ENCODE results near the gene TRIM52.
"Not testable (repeated sequence)": the region's sequence is repeated elsewhere in the genome, so short reads cannot be mapped to it uniquely, and the experiment has no call there.

TRIM52 gene

GRCh38 chr5:181233088-181233800 is 27.7 kb downstream of the TRIM52 start:
- no peak for DNase-seq

GRCh38 chr5:181232593-181232992 is 28.4 kb downstream of the TRIM52 start:
- DNase-seq, result no peak

- DNase-seq, result no peak
Observed at GRCh38 chr5:181231432-181231831, 29.5 kb downstream of the TRIM52 start.

- DNase-seq, result no peak
Observed at GRCh38 chr5:181230551-181230950, 30.4 kb downstream of the TRIM52 start.

GRCh38 chr5:181229996-181230395 is 30.9 kb downstream of the TRIM52 start:
- no peak for DNase-seq

GRCh38 chr5:181224390-181225229 is 36.3 kb downstream of the TRIM52 start:
- no peak for DNase-seq

GRCh38 chr5:181223729-181224389 is 37.1 kb downstream of the TRIM52 start:
- no peak for DNase-seq

GRCh38 chr5:181223058-181223728 is 37.8 kb downstream of the TRIM52 start, which contains the start of gene TRIM41:
Gene TRIM41 (plus strand): TSS chr5:181223281. CDS start chr5:181224000, 719 bp downstream.
- no peak for DNase-seq

- DNase-seq, result no peak
Observed at GRCh38 chr5:181222630-181223057, 38.3 kb downstream of the TRIM52 start.

- no peak for DNase-seq
Observed at GRCh38 chr5:181221792-181222629, 38.9 kb downstream of the TRIM52 start.

GRCh38 chr5:181221105-181221791 is 39.7 kb downstream of the TRIM52 start:
- no peak for DNase-seq

- no peak for DNase-seq
Observed at GRCh38 chr5:181220178-181220515, 40.8 kb downstream of the TRIM52 start.

GRCh38 chr5:181219262-181220177 is 41.4 kb downstream of the TRIM52 start:
- no peak for DNase-seq

- DNase-seq, result no peak
Observed at GRCh38 chr5:181218795-181219124, 42.2 kb downstream of the TRIM52 start.

GRCh38 chr5:181217803-181218062 is 43.2 kb downstream of the TRIM52 start:
- DNase-seq, result no peak

- DNase-seq, result no peak
Observed at GRCh38 chr5:181217111-181217802, 43.7 kb downstream of the TRIM52 start.

- no peak for DNase-seq
Observed at GRCh38 chr5:181215997-181216989, 44.6 kb downstream of the TRIM52 start.

GRCh38 chr5:181214249-181214648 is 46.7 kb downstream of the TRIM52 start:
- DNase-seq, result not testable (repeated sequence)

GRCh38 chr5:181212934-181213333 is 48.0 kb downstream of the TRIM52 start:
- DNase-seq, result no peak
